PC-9 (cell line): Measurements from ENCODE around the gene GSTA5. TPM values are rescaled to one million over a fixed set of nuclear protein-coding genes. Genes with fewer than 3 reads are reported as not detected.
"Not testable (repeated sequence)": the region's sequence is repeated elsewhere in the genome, so short reads cannot be mapped to it uniquely, and the experiment has no call there.

Experiments
- BruUV-seq: library from RNA; stranded (reverse); fragments of 400-500 nt; replicated peaks from 2 replicates; lab custom pipeline; 2021; lab: Mats Ljungman, UMichigan
- CTCF ChIA-PET: fragments of 300-600 bp; sonication (Branson Sonifier 250); formaldehyde crosslinking; loops from one replicate; lab custom pipeline; 2022; ENCODE audit warnings: antibody characterized with exemption; lab: Charles Lee
- POLR2A ChIA-PET: fragments of 300-600 bp; sonication (Branson Sonifier 250); formaldehyde crosslinking; loops from one replicate; lab custom pipeline; 2022; ENCODE audit warnings: antibody characterized with exemption; ENCODE audit not compliant: unreplicated experiment; lab: Charles Lee
- DNase-seq, 2 experiments: peaks; one replicate each; pipeline versions ENCODE4 v3.0.0 to v3.0.0-alpha.2; 2015 to 2022; ENCODE audit warnings: mixed read lengths in 1 of 2
- H2AFZ ChIP-seq: fragments of 200-600 bp; sonication (generic); 2 replicates; pipeline ENCODE4 v1.8.1; 2017; ENCODE audit warnings: antibody characterized with exemption
- H3F3A ChIP-seq: fragments of 200-600 bp; sonication (generic); 2 replicates; pipeline ENCODE4 v1.8.1; 2017; ENCODE audit warnings: antibody characterized with exemption, mild to moderate bottlenecking, low read depth; ENCODE audit not compliant: insufficient read depth
- H3K27ac ChIP-seq: fragments of 200-600 bp; sonication (generic); 2 replicates; pipeline ENCODE4 v1.6.1; 2016; ENCODE audit warnings: mixed run types
- H3K27me3 ChIP-seq: fragments of 200-600 bp; sonication (generic); 2 replicates; pipeline ENCODE4 v1.6.1; 2016; ENCODE audit warnings: low read depth, mixed run types; ENCODE audit not compliant: insufficient read depth
- H3K36me3 ChIP-seq: fragments of 200-600 bp; sonication (generic); 2 replicates; pipeline ENCODE4 v1.6.1; 2016; ENCODE audit warnings: low read depth, mixed run types
- H3K4me1 ChIP-seq: fragments of 200-600 bp; sonication (generic); replicated peaks from 2 replicates; pipeline ENCODE4 v1.6.1; 2016; ENCODE audit warnings: mixed run types; ENCODE audit not compliant: insufficient read depth
- H3K4me2 ChIP-seq: fragments of 200-600 bp; sonication (generic); 2 replicates; pipeline ENCODE4 v1.6.1; 2017; ENCODE audit warnings: mixed run types
- H3K4me3 ChIP-seq: fragments of 200-600 bp; sonication (generic); 2 replicates; pipeline ENCODE4 v1.6.1; 2016; ENCODE audit warnings: mixed run types
- H3K79me2 ChIP-seq: fragments of 200-600 bp; sonication (generic); 2 replicates; pipeline ENCODE4 v1.6.1; 2017; ENCODE audit warnings: low read depth, mixed run types
- H3K9me2 ChIP-seq: fragments of 200-600 bp; sonication (generic); 2 replicates; pipeline ENCODE4 v1.8.1; 2017; ENCODE audit warnings: mild to moderate bottlenecking; ENCODE audit not compliant: insufficient read depth
- H3K9me3 ChIP-seq: fragments of 200-600 bp; sonication (generic); 2 replicates; pipeline ENCODE4 v1.8.1; 2016; ENCODE audit warnings: low read depth; ENCODE audit not compliant: insufficient read depth
- H4K20me1 ChIP-seq: fragments of 200-600 bp; sonication (generic); 2 replicates; pipeline ENCODE4 v1.8.1; 2017; ENCODE audit not compliant: insufficient read depth
- EZH2 ChIP-seq: fragments of 200-600 bp; sonication (generic); IDR thresholded peaks from 2 replicates; pipeline ENCODE4 v1.8.0; 2017; ENCODE audit warnings: antibody characterized with exemption, low read depth
- intact Hi-C: fragments of 100-400 bp; cut with micrococcal nuclease; formaldehyde crosslinking; loops from one replicate; pipeline ENCODE4 v1.10.0; 2022; ENCODE audit not compliant: unreplicated experiment
- total RNA-seq: library from RNA; stranded (reverse); gene quantifications from 2 replicates; pipeline ENCODE4 v1.2.3, GENCODE V29; 2021
- TF ChIP-seq, protein P1 (sequence below): fragments of 200-600 bp; sonication (generic); conservative IDR thresholded peaks from 2 replicates; pipeline ENCODE4 v1.6.1; 2017; ENCODE audit warnings: mixed run types, antibody characterized with exemption, mild to moderate bottlenecking, moderate library complexity

GSTA5 gene
- total RNA-seq, 1 experiment from 2014 or later: not detected

DNA sequence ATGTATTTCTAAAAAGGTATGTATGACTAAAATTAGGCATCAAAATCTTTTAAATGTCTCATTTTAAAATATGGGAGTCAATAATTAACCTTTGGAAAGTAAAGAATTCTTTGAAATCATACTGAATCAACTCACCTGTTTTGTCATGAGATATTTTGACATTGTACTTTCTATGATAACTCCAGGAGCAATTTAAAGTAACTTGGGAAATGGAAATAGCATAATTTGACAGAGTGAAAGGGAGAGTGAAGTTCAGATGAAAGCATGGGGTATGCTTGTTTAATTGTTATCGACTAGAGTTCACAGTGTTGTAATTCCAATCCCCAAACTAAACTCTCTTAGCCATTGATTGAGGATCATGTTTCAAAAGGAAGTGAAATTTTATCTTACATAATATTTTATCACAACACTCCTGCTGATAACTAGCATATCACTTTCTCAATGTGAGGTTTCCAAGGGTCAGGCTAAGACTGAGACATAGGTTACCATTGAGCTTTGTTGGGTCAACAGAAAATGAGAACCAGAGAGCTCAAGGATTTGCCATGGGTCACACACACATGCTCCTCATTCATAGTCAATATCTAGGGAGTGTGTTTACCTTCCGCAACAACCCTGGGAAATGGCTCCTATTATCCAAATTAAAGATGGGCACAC lies 39.3 kb downstream of the GSTA5 start:
- Histone ChIP-seq H3K4me2 (no peak overlapping the region), H3K4me3 (no peak overlapping the region), H3F3A (no peaks in the 10 kb centered on the region), H2AFZ (no peak overlapping the region), H3K27ac (no peak overlapping the region), H4K20me1 (no peaks in the 10 kb centered on the region), H3K27me3 (no peaks in the 10 kb centered on the region), H3K9me2 (no peaks in the 10 kb centered on the region), H3K4me1 (no peaks in the 10 kb centered on the region), H3K9me3 (no peaks in the 10 kb centered on the region), H3K36me3 (no peaks in the 10 kb centered on the region), H3K79me2 (no peaks in the 10 kb centered on the region)
- POLR2A ChIA-PET: no interaction called here
- DNase-seq: no peak
- TF ChIP-seq, protein P1, sequence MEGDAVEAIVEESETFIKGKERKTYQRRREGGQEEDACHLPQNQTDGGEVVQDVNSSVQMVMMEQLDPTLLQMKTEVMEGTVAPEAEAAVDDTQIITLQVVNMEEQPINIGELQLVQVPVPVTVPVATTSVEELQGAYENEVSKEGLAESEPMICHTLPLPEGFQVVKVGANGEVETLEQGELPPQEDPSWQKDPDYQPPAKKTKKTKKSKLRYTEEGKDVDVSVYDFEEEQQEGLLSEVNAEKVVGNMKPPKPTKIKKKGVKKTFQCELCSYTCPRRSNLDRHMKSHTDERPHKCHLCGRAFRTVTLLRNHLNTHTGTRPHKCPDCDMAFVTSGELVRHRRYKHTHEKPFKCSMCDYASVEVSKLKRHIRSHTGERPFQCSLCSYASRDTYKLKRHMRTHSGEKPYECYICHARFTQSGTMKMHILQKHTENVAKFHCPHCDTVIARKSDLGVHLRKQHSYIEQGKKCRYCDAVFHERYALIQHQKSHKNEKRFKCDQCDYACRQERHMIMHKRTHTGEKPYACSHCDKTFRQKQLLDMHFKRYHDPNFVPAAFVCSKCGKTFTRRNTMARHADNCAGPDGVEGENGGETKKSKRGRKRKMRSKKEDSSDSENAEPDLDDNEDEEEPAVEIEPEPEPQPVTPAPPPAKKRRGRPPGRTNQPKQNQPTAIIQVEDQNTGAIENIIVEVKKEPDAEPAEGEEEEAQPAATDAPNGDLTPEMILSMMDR: no peak
- no peak for TF ChIP-seq EZH2
- BruUV-seq: no TSS peak
- CTCF ChIA-PET: no interaction called here
- intact Hi-C loops: no loop called here

DNA sequence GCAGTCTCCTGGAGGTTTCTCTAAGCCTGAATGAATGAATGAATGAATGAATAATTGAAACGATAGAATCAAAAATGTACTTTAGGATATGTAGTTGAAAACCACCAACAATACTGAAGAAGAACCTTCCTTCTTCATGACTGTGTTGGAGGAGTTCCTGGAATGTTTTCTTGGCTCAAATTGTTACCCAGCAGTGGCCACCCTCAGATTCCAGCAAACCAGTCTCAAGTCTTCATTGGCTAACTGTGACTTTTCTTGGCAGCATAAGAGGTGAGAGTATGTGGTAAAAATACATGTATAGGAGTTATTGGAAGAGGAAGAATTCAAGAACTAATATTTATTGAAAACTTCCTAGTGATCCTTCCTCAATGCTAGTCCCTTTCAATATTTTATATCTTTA lies 41.3 kb downstream of the GSTA5 start:
- H3K36me3 ChIP-seq, DNase-seq, H4K20me1 ChIP-seq, H3K9me3 ChIP-seq, POLR2A ChIA-PET, H3K79me2 ChIP-seq, H3K27ac ChIP-seq, BruUV-seq, H3F3A ChIP-seq, CTCF ChIA-PET, H3K4me3 ChIP-seq, H3K4me2 ChIP-seq, H3K27me3 ChIP-seq, H2AFZ ChIP-seq, H3K9me2 ChIP-seq, intact Hi-C loops, H3K4me1 ChIP-seq: not testable (repeated sequence)

DNA sequence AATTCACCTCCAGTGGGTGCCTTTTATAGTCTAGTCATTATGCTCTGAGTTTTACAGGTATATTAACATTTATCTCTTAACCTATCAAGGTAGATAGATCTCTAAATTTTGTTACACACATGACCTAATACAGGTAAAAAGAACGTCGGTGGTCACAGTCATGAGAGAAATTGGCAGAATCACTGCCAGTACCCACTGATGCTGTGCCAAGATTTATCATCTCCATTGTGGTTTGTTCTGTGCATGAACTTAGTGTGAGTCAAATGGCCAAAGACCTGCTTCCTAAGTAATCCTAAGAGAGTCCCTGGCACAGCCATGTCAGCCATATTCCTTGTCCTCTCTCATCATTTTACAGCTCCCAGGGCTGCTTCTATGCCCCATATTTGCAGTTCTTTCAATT lies 46.2 kb downstream of the GSTA5 start:
- H3K4me1 ChIP-seq, H3K9me2 ChIP-seq, H3K27me3 ChIP-seq, DNase-seq, POLR2A ChIA-PET, BruUV-seq, H3K4me3 ChIP-seq, H3K4me2 ChIP-seq, H3K79me2 ChIP-seq, H3K9me3 ChIP-seq, H2AFZ ChIP-seq, H3K27ac ChIP-seq, intact Hi-C loops, H3K36me3 ChIP-seq, H4K20me1 ChIP-seq, CTCF ChIA-PET, H3F3A ChIP-seq: not testable (repeated sequence)

DNA sequence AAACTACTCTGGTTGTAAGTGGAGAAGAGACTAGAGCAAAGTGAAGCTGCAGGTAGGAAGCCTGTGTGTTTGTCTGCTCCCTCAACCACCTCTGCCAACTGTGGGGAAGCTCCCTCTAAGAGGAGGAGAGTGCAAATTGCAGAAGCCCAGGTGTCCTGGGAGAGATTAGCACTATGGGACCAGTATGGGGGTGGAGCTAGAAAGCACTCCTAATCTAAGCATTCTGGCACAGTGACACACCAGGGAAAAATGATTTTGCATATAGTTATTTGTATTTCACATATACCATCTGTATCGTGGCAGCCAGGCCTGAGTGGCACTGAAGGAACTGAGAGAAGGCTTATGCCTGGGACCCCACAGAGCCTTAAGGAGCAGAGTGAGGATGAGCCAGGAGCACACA lies 49.8 kb downstream of the GSTA5 start:
- TF ChIP-seq, protein P1: no peak
- TF ChIP-seq EZH2: no peak
- Histone ChIP-seq H3K4me2 (no peak overlapping the region), H3K79me2 (no peaks in the 10 kb centered on the region), H2AFZ (no peak overlapping the region), H3K27ac (no peak overlapping the region), H3K27me3 (no peaks in the 10 kb centered on the region), H3K4me3 (no peak overlapping the region), H3K9me2 (no peaks in the 10 kb centered on the region), H3K4me1 (no peaks in the 10 kb centered on the region), H3K36me3 (no peaks in the 10 kb centered on the region), H4K20me1 (no peaks in the 10 kb centered on the region), H3F3A (no peaks in the 10 kb centered on the region), H3K9me3 (no peaks in the 10 kb centered on the region)
- ChIA-PET POLR2A (no interaction called here), CTCF (no interaction called here)
- no TSS peak for BruUV-seq
- no peak for DNase-seq
- intact Hi-C loops: no loop called here

DNA sequence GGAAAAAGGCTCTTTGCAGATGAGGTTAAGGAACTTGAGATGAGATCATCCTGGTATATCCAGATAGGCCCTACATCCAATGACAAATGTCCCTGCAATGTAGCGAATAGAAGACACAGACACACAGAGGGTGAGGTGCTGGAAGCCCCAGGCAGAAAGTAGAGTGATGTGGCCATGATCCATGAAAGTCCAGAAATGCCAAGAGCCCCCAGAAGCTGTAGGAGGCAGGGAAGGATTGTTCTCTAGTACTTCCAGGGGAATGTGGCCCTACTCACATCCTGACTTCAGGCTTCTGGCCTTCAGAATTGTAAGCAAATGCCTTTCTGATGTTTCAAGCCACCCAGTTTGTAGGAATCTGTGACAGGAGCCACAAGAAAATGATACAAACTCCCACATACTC lies 51.0 kb downstream of the GSTA5 start:
- intact Hi-C loops, H3K4me3 ChIP-seq, POLR2A ChIA-PET, H3K36me3 ChIP-seq, H2AFZ ChIP-seq, H3K27ac ChIP-seq, H3K27me3 ChIP-seq, H3K9me2 ChIP-seq, H4K20me1 ChIP-seq, H3K79me2 ChIP-seq, H3F3A ChIP-seq, CTCF ChIA-PET, H3K9me3 ChIP-seq, H3K4me1 ChIP-seq, DNase-seq, H3K4me2 ChIP-seq, BruUV-seq: not testable (repeated sequence)
